Effector CD4-positive, alpha-beta T cell (primary cell): ENCODE measurements around the gene LAMTOR4.
A peak's percentile ranks its signal among the peaks of the same experiment; 100 is the strongest.

ENCODE experiments used
- DNase-seq: peaks from one replicate; pipeline ENCODE4 v3.0.0-alpha.2; 2020

Gene LAMTOR4

GRCh38 chr7:100154651-100155491 is 6.2 kb downstream of the LAMTOR4 start:
- no peak for DNase-seq

GRCh38 chr7:100155553-100156317 is 7.0 kb downstream of the LAMTOR4 start:
- DNase-seq, result no peak

- no peak for DNase-seq
Observed at GRCh38 chr7:100156331-100157068, 7.8 kb downstream of the LAMTOR4 start.

- no peak for DNase-seq
Observed at GRCh38 chr7:100157069-100157333, 8.3 kb downstream of the LAMTOR4 start.

- no peak for DNase-seq
Observed at GRCh38 chr7:100157334-100158228, 8.9 kb downstream of the LAMTOR4 start.

- peak; percentile 89 for DNase-seq
Observed at GRCh38 chr7:100158229-100159098, 9.7 kb downstream of the LAMTOR4 start, which contains the start of gene TRAPPC14. TSS of gene TRAPPC14 (minus strand) at chr7:100158723. CDS start at chr7:100158499, 224 bp downstream.

GRCh38 chr7:100159099-100159623 is 10.4 kb downstream of the LAMTOR4 start:
- DNase-seq, result no peak

- no peak for DNase-seq
Observed at GRCh38 chr7:100160067-100160466, 11.3 kb downstream of the LAMTOR4 start.

- DNase-seq, result no peak
Observed at GRCh38 chr7:100163006-100163531, 14.4 kb downstream of the LAMTOR4 start.

GRCh38 chr7:100163871-100164270 is 15.2 kb downstream of the LAMTOR4 start:
- no peak for DNase-seq

- DNase-seq, result no peak
Observed at GRCh38 chr7:100166317-100166940, 17.7 kb downstream of the LAMTOR4 start.

- DNase-seq, result no peak
Observed at GRCh38 chr7:100166970-100167911, 18.5 kb downstream of the LAMTOR4 start.

- DNase-seq, result no peak
Observed at GRCh38 chr7:100167912-100168323, 19.2 kb downstream of the LAMTOR4 start.

GRCh38 chr7:100169147-100169850 is 20.6 kb downstream of the LAMTOR4 start:
- no peak for DNase-seq

GRCh38 chr7:100170101-100170897 is 21.6 kb downstream of the LAMTOR4 start:
- DNase-seq, result no peak

- DNase-seq, result no peak
Observed at GRCh38 chr7:100171087-100171681, 22.5 kb downstream of the LAMTOR4 start.

- no peak for DNase-seq
Observed at GRCh38 chr7:100171840-100172239, 23.1 kb downstream of the LAMTOR4 start.
